Omental fat pad (tissue), 4 donors: ENCODE measurements around the gene SLC6A11. TPM values are rescaled to one million over a fixed set of nuclear protein-coding genes. Genes with fewer than 3 reads are reported as not detected.

Experiments
- ATAC-seq: fragments of 150-250 bp; one replicate; pipeline ENCODE4 v1.9.1; 2016; ENCODE audit warnings: mild to moderate bottlenecking, moderate library complexity; ENCODE audit not compliant: low FRiP score
- DNase-seq: peaks from one replicate; pipeline ENCODE4 v3.0.0-alpha.2; 2019; ENCODE audit warnings: low spot score
- total RNA-seq, 4 donors: library from RNA; depleted of rRNA; stranded (reverse); fragments of >200 nt; gene quantifications; one replicate each; pipeline ENCODE4 v1.1.0, GENCODE V29; 2016
- TF ChIP-seq, protein P1 (sequence below), 3 donors: fragments of 450-650 bp; IDR thresholded peaks; one replicate each; pipeline ENCODE4 v1.5.1; 2016 to 2017; ENCODE audit warnings: antibody characterized with exemption in 3 of 3, mild to moderate bottlenecking in 3 of 3, moderate library complexity in 2 of 3

Gene SLC6A11
- total RNA-seq, 4 donors from 2014 or later, result 0.09 TPM; not detected in 3

DNA sequence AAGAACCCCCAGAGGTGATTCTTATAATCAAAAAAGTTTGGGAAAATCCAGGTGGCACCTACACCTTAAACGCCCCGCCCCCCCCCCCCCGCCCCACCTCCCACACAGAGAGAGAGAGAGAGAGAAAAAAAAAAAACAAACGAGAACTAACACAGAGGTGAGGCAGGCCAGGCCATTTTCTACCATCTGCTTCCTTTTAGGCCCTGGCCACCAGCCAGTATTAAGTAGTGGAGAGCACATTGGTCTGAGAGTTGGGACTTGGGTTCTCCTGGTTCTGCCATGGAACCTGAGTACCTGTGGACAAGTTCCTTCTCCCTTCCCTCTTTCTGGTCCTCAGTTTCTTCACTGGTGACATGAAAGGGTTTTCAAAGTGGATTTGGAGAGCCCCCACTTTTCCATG lies 60.6 kb downstream of the SLC6A11 start:
- DNase-seq (no peak), ATAC-seq (no peak)
- TF ChIP-seq, protein P1, sequence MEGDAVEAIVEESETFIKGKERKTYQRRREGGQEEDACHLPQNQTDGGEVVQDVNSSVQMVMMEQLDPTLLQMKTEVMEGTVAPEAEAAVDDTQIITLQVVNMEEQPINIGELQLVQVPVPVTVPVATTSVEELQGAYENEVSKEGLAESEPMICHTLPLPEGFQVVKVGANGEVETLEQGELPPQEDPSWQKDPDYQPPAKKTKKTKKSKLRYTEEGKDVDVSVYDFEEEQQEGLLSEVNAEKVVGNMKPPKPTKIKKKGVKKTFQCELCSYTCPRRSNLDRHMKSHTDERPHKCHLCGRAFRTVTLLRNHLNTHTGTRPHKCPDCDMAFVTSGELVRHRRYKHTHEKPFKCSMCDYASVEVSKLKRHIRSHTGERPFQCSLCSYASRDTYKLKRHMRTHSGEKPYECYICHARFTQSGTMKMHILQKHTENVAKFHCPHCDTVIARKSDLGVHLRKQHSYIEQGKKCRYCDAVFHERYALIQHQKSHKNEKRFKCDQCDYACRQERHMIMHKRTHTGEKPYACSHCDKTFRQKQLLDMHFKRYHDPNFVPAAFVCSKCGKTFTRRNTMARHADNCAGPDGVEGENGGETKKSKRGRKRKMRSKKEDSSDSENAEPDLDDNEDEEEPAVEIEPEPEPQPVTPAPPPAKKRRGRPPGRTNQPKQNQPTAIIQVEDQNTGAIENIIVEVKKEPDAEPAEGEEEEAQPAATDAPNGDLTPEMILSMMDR (IDR thresholded peaks at IDR 0.05), result no peak

GRCh38 chr3:10882851-10883250 lies 66.8 kb downstream of the SLC6A11 start:
- TF ChIP-seq, protein P1 (IDR thresholded peaks at IDR 0.05), result no peak
- DNase-seq (no peak), ATAC-seq (no peak)

DNA sequence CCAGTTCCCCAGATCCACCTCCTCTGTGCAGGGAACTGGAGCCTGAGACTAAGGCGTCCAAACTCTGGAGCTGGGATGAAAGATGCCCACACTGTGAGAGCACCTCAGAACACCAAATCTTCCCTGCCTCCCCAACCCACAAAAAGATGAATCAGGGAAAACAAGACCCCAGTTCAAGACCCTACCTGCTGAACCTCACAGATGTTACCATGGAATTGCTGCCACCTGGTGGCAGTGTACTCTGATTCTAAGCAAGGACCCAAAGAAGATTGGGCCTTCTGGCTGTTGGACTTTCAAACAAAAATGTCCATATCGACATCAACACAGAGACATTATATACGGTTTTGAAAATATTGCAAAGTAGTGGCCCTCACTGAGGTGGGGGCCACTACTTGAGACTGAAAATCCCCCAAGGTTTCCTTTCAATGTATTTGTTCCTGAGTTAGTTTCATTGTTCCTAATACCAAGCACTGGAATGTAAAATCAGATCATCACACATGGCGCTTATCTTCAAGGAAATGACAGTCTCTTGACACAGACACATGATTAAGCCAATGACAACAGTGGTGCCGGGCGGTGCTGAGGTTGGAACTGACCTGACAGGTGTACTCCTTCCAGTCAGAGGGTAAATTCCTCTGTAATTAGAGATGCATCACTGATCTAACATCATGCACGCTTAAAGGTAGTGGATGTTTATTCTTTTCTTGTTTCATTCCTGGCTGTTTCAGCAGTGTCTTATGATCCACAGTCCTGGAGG lies 67.6 kb downstream of the SLC6A11 start:
- no peak for ATAC-seq
- no peak for DNase-seq
- TF ChIP-seq, protein P1 (IDR thresholded peaks at IDR 0.05), result no peak

GRCh38 chr3:10887015-10887414 lies 71.0 kb downstream of the SLC6A11 start:
- TF ChIP-seq, protein P1 (IDR thresholded peaks at IDR 0.05), result no peak
- ATAC-seq (no peak), DNase-seq (no peak)

GRCh38 chr3:10888518-10889090 lies 72.6 kb downstream of the SLC6A11 start:
- TF ChIP-seq, protein P1 (IDR thresholded peaks at IDR 0.05), result no peak
- no peak for DNase-seq
- ATAC-seq, result no peak

DNA sequence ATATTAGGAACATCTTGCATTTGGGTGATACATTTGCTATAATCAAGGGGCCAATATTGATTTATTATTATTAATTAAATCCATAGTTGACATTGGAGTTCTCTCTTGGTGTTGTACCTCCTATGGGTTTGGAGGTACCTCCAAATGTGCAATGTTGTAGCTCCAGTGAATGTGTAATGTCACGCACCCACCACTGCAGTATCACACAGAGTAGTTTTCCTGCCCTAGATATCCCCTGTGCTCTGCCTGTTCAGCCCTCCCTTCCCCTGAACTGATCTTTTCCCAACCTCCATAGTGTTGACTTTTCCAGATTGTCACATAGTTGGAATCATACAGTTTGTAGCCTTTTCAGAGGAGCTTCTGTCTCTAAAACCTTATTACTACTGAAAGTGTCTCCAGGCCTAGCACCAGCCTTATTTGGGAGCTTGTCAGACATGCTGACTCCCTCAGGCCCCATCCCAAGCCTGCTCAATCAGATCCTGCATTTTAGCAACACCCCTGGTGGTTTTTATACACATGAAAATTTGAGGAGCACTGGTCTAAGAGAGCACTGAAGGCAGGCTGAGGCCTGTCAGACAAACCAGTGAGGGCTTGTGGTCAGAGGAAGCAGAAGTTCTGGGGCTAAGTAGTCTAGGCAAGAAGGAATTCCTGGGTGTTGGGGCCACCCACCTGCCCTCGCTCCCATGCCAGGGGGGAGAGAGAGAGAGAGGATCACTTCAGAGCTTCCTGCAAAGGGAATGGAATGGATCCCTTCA lies 73.4 kb downstream of the SLC6A11 start:
- ATAC-seq, result no peak
- TF ChIP-seq, protein P1 (IDR thresholded peaks at IDR 0.05), result no peak

More for the DNA sequence above, 73.4 kb downstream of the SLC6A11 start:
- no peak for DNase-seq
